ENCODE measurements around the gene TAF4B. TPM values are rescaled to one million over a fixed set of nuclear protein-coding genes. Genes with fewer than 3 reads are reported as not detected.
"Not testable (repeated sequence)": the region's sequence is repeated elsewhere in the genome, so short reads cannot be mapped to it uniquely, and the experiment has no call there.

TAF4B gene
- polyA plus RNA-seq, 3 donors, result 4.6 to 6.0 (median 5.0) TPM

- no peak for DNase-seq (ENCODE audit: extremely low read depth in 1 of 11, low read depth in 9 of 11, low spot score in 4 of 11)
These were observed 182.8 kb downstream of the TAF4B start for GRCh38 chr18:26409091-26409490.

DNA sequence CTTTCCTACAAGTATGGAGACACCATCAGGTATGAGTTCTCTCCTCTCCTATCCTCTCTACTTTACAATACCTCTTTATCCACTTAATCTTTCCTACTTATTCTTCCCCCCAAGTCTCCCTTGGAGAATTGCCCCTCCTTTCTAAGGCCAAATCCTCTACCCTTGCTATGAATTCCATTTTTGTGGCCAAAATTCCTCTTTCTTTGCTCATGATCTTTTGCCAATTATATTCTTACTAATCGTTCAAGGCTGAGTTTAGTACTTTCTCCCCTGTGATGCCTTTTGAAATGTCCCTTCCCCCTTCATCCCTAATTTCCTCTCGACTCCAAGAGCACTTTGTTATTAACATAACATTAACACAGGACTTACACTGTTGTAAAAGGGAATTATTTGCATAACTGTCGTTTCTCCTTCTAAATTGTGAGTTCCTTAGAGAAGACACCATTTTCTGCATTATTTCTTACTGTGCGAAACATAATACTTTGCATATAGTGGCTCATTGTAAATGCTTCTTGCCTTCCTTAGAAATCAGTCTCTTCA lies 188.7 kb downstream of the TAF4B start:
- DNase-seq (ENCODE audit: extremely low read depth in 1 of 11, low read depth in 9 of 11, low spot score in 4 of 11), result no peak

DNA sequence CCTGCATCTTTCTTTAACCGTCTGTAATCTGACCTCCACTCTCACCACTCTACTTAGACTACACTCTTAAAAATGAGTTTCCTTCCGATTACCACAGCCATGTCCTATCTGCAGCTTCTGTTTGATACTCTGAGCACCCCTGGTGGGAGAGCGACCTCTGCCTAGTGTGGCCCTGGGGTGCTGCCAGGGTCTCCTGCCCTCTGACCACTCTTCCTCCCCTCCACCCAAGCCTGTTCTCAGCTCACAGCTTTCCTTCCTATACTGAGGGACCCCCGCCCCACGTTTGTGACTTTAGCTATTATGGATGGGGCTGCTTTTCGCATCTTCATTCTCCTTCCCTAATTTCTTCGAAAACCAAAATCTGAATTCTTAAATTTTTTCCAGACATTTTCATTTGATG lies 189.4 kb downstream of the TAF4B start:
- DNase-seq (ENCODE audit: extremely low read depth in 1 of 11, low read depth in 9 of 11, low spot score in 4 of 11), result no peak

DNA sequence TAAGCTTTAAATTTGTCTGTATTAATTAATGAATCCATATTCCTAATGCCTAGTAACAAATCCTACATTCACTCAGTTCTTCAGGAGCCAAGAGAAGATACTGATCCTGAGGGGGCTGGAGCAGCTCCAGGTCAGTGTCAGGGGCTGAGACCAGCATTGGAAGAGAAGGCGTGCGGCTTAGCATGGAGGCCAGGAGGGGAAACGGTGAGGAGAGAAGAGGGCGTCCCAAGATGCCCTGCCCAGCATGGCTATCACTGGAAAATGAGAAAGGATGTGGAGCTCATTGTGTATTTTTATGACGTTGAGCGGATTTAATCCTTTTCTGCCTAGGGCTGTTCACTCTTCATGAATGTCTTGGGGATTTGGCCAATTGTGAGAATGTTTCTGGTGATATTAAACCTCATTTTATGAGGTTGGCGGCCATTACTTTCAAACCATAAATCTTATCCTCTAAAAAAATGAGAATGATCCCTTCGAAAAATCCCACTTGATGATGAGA lies 190.5 kb downstream of the TAF4B start:
- no peak for DNase-seq (ENCODE audit: extremely low read depth in 1 of 11, low read depth in 9 of 11, low spot score in 4 of 11)

GRCh38 chr18:26417190-26417589 lies 190.9 kb downstream of the TAF4B start:
- no peak for DNase-seq (ENCODE audit: extremely low read depth in 1 of 11, low read depth in 9 of 11, low spot score in 4 of 11)

GRCh38 chr18:26418225-26418624 lies 192.0 kb downstream of the TAF4B start:
- no peak for DNase-seq (ENCODE audit: extremely low read depth in 1 of 11, low read depth in 9 of 11, low spot score in 4 of 11)

DNA sequence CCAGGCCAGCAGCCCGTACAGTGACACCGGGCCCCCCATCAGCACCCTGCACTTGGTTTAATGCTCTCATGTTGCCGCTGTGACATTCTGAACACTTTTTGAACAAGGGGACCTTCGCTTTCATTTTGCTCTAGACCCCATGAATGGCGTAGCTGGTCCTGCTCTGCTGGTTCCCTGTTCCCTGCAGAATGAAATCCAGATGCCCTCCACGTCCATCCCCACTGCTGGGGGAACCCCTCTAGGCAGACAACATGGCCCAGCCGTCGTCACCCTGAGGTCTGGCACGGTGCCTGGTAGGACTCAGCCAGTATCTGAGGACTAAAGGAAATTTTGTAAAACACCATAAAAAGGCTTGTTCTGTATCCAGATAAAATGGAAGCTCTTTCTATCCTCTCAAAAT lies 193.5 kb downstream of the TAF4B start:
- DNase-seq (ENCODE audit: extremely low read depth in 1 of 11, low read depth in 9 of 11, low spot score in 4 of 11), result no peak

DNA sequence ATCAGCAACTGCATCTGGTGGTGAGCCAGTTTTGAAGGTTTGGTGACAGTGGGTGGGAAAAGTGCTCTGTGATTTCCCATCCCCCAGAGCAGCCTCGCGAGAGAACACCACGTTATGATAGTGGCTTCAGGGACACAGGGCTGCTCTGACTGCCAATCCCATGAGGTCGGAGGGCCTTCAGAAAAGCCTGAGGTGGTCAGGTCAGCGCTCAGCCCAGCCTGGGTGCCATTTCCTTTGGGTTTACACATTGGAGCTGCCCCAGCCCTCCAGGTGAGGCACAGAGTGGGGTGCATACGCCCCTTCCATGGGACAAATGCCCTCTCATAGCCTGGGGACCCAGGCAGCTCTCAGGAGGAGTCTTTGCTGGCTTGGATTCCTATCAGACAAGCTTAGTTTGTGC lies 195.3 kb downstream of the TAF4B start:
- no peak for DNase-seq (ENCODE audit: extremely low read depth in 1 of 11, low read depth in 9 of 11, low spot score in 4 of 11)

DNA sequence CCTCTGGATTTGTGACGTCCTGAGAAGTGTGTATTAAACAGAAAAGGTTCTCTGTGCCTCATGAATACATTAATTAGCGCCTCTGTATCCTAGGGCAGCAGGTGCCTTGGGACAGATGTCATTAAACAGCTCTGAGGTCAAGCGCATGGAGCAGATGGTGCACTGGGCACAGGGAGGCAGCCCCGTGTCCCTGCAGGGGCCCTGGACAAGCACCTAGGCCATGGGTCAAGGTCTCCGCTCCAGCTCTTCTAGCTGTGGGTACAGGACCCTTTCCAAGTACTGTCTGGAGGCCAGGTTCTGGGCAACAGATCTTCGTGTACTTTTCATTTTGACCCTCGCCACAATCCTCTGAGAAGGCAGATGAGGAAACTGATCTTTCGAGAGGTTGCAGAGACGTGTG lies 195.7 kb downstream of the TAF4B start:
- no peak for DNase-seq (ENCODE audit: extremely low read depth in 1 of 11, low read depth in 9 of 11, low spot score in 4 of 11)

GRCh38 chr18:26422472-26423162 lies 196.4 kb downstream of the TAF4B start:
- DNase-seq (ENCODE audit: extremely low read depth in 1 of 11, low read depth in 9 of 11, low spot score in 4 of 11), result no peak

- no peak for DNase-seq (ENCODE audit: extremely low read depth in 1 of 11, low read depth in 9 of 11, low spot score in 4 of 11)
These were observed 198.3 kb downstream of the TAF4B start for GRCh38 chr18:26424428-26425147.

GRCh38 chr18:26425148-26425531 lies 198.9 kb downstream of the TAF4B start:
- DNase-seq (ENCODE audit: extremely low read depth in 1 of 11, low read depth in 9 of 11, low spot score in 4 of 11), result no peak

- DNase-seq (ENCODE audit: extremely low read depth in 1 of 11, low read depth in 9 of 11, low spot score in 4 of 11), result peak in 5 of 11 donors; percentile 45 to 79 (median 68)
These were observed 203.4 kb downstream of the TAF4B start for GRCh38 chr18:26429535-26430226.

DNA sequence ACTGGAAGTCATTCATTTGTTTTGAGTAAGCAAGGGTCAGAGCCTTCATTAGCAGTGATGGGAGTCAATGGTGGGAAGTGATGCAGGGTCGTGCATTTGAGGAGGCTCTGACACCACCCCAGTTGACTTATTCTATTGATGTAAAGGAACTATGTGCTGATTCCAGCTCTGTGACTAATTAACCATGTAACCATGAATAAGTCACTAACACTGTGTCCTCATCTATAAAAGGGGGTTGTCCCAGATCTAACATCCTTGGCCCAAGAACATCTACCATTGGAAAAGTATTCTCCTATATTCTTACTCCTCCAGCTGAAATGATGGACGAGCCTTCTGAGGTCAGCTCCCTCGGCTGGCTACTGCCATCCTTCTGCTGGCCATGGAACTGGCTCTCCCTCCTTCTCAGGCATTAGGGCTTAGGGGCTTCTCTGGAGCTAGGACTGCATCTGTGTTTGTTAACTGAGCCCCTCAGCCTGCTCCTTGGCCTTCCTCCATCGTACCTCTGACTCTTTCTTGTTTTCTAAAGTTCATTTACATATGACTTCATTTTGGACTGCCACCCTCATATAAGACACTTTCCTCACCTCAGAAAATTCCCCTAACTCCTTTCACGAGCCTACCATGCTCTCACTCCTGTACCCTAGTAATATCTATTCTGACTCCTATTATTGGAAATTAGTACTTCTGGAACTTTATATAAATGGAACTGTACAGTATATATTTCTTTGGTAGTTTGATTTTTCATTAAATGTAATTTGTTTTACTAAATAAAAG lies 206.6 kb downstream of the TAF4B start:
- no peak for DNase-seq (ENCODE audit: extremely low read depth in 1 of 11, low read depth in 9 of 11, low spot score in 4 of 11)

DNA sequence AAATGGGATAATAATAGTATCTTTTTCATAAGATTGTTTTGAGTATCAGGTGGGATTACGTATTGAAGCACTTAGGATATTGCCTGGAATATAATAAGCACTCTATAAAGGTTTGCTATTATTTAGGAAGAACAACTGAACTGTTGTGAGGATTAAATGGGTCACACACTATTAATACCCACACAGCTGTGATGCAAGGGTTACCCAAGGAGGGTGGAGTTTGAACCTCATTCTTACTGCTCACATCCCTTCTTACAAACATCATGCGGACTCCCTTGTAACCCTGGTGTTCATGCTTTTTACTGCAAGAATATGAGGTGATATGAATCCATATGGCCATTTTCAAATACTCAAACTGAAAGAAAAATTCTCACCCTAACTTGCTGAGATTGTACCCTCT lies 208.6 kb downstream of the TAF4B start:
- no peak for DNase-seq (ENCODE audit: extremely low read depth in 1 of 11, low read depth in 9 of 11, low spot score in 4 of 11)

- no peak for DNase-seq (ENCODE audit: extremely low read depth in 1 of 11, low read depth in 9 of 11, low spot score in 4 of 11)
These were observed 209.3 kb downstream of the TAF4B start for GRCh38 chr18:26435415-26436095.

DNA sequence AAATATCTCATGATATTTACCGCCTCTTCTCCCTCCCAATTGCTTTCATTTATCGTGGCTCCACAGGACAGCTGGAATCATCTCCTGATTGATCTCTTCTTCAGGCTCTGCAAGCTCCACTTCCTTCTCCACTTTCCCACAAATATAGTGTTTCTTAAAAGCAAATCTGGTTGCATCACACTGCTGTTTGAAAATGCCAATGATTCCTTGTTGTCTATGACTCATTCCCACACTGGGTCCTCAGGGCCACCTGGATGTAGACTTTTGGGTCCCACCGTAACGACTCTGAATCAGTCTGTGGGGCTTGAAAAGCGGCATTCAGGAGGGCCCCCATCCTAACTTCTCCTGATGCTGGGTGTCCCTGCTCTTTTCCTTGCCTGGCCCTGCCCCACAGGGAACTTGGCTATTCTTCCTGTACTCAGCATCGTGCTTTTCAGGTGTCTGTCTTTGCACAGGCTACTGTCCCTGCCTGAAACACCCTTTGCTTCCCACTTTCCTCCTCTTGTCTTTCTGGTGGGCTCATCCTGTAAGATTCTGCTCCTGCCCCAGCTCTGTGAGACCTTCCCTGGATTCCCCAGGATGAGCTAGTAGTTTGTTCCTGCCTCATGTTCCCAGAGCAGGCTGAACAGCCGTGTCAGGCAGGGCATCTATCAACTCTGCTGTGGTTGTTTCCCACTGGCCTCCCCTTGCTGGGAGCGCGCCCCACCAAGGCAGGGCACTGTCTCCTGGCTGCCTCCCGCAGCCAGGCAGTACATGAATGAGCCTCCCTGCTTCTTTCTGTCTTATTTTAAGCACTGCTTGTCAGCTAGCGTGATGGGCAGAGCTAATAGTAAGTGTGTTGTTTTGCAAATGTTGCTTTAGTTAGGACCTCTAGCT lies 210.2 kb downstream of the TAF4B start:
- DNase-seq (ENCODE audit: extremely low read depth in 1 of 11, low read depth in 9 of 11, low spot score in 4 of 11), result no peak

DNA sequence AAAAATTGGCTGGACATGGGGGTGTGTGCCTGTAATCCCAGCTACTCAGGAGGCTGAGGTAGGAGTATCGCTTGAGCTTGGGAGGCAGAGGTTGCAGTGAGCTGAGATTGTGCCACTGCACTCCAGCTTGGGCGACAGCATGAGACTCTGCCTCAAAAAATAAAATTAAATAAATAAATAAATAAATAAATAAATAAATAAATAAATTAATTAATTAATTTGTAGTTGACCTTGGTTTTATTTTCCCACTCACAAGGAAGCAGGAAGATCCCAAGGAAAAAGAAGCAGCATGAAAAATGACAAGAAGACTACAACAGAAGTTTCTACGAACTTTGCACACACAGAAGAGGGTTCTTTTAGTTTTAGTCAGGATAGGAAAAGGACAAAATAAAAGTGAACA lies 211.4 kb downstream of the TAF4B start:
- not testable (repeated sequence) for DNase-seq (ENCODE audit: extremely low read depth in 1 of 11, low read depth in 9 of 11, low spot score in 4 of 11)

All from renal cortex interstitium (tissue), 11 donors.